Endothelial cell of umbilical vein (primary cell): ENCODE results near the gene USP36. TPM values are rescaled to one million over a fixed set of nuclear protein-coding genes. Genes with fewer than 3 reads are reported as not detected.

Experiments used
- BruUV-seq: library from RNA; stranded (reverse); fragments of 400-500 nt; replicated peaks from 2 replicates; lab custom pipeline; 2021; lab: Mats Ljungman, UMichigan
- CTCF ChIA-PET: fragments of 300-600, 350-600 bp; sonication (Branson Sonifier 250); formaldehyde crosslinking; loops from one replicate; lab custom pipeline; 2021; ENCODE audit warnings: antibody characterized with exemption, inconsistent platforms; lab: Charles Lee
- POLR2A ChIA-PET: fragments of 300-600, 350-600 bp; sonication (Branson Sonifier 250); formaldehyde crosslinking; loops from one replicate; lab custom pipeline; 2021; ENCODE audit warnings: antibody characterized with exemption, inconsistent platforms; lab: Charles Lee
- DNase-seq: peaks from one replicate; pipeline ENCODE4 v3.0.0-alpha.2; 2011; ENCODE audit warnings: low read depth, low spot score
- FAIRE-seq: peaks from 2 replicates; lab custom pipeline; 2011; peaks lifted over from hg19 to GRCh38; lab: Jason Lieb, UNC
- H2AFZ ChIP-seq: 2 replicates; pipeline ENCODE4 v1.6.0; 2012; ENCODE audit warnings: low read depth, low read length, control low read depth, inconsistent platforms
- H3K27ac ChIP-seq: 2 replicates; pipeline ENCODE4 v1.5.1; 2011; ENCODE audit warnings: low read depth, mild to moderate bottlenecking, control low read depth, low read length, moderate library complexity; ENCODE audit not compliant: insufficient read depth
- H3K27me3 ChIP-seq, 2 experiments: 2 replicates each; pipeline versions ENCODE4 v1.6.0 to v1.6.1; 2011; ENCODE audit warnings: low read length in 2 of 2, mixed read lengths in 1 of 2; ENCODE audit not compliant: control insufficient read depth in 2 of 2, insufficient read depth in 2 of 2
- H3K36me3 ChIP-seq, 2 experiments: 2 replicates in 1 of 2; 3 replicates in 1 of 2; pipeline ENCODE4 v1.5.1; 2011; ENCODE audit warnings: low read length in 2 of 2, mild to moderate bottlenecking in 1 of 2, moderate library complexity in 1 of 2; ENCODE audit not compliant: control insufficient read depth in 2 of 2, insufficient read depth in 2 of 2; ENCODE audit errors: extremely low read depth in 1 of 2
- H3K4me1 ChIP-seq: 3 replicates; pipeline ENCODE4 v1.5.1; 2011; ENCODE audit warnings: mild to moderate bottlenecking, low read length; ENCODE audit not compliant: control insufficient read depth, insufficient read depth; ENCODE audit errors: extremely low read depth
- H3K4me2 ChIP-seq: 2 replicates; pipeline ENCODE4 v1.6.1; 2011; ENCODE audit warnings: low read length, control low read depth, mixed read lengths; ENCODE audit not compliant: insufficient read depth
- H3K4me3 ChIP-seq, 3 experiments: fragments of 200-600 bp in 1 of 3; sonication (generic), shearing (Covaris generic) in 1 of 3; replicated peaks in 1 of 3; 2 replicates each; pipeline ENCODE4 v1.5.1; 2011 to 2016; ENCODE audit warnings: control low read depth in 3 of 3, low read length in 3 of 3, mild to moderate bottlenecking in 2 of 3, inconsistent platforms in 1 of 3, low read depth in 1 of 3, moderate library complexity in 1 of 3; ENCODE audit not compliant: insufficient read depth in 1 of 3
- H3K79me2 ChIP-seq: 2 replicates; pipeline ENCODE4 v1.6.0; 2012; ENCODE audit warnings: low read length, inconsistent platforms; ENCODE audit not compliant: control insufficient read depth, insufficient read depth
- H3K9ac ChIP-seq: replicated peaks from 2 replicates; pipeline ENCODE3; 2011; ENCODE audit warnings: low read length, control low read depth; ENCODE audit not compliant: insufficient read depth; ENCODE audit errors: extremely low read depth
- H3K9me1 ChIP-seq: replicated peaks from 3 replicates; pipeline ENCODE4 v1.6.0; 2011; ENCODE audit warnings: mild to moderate bottlenecking, low read length; ENCODE audit not compliant: control insufficient read depth, insufficient read depth; ENCODE audit errors: extremely low read depth
- H3K9me3 ChIP-seq: replicated peaks from 2 replicates; pipeline ENCODE4 v1.5.1; 2012; ENCODE audit warnings: low read length, inconsistent platforms; ENCODE audit not compliant: control insufficient read depth, insufficient read depth
- H4K20me1 ChIP-seq: replicated peaks from 2 replicates; pipeline ENCODE3; 2011; ENCODE audit warnings: mild to moderate bottlenecking, low read length; ENCODE audit not compliant: control insufficient read depth, insufficient read depth; ENCODE audit errors: extremely low read depth
- EZH2 ChIP-seq: IDR thresholded peaks from 2 replicates; pipeline ENCODE4 v1.6.1; 2012; ENCODE audit warnings: borderline replicate concordance, low read depth, mild to moderate bottlenecking, moderate library complexity, low read length, inconsistent platforms; ENCODE audit not compliant: severe bottlenecking
- FOS ChIP-seq: IDR thresholded peaks from 2 replicates; pipeline ENCODE4 v1.6.1; 2011; ENCODE audit warnings: mild to moderate bottlenecking, low read length, moderate library complexity, borderline replicate concordance; ENCODE audit not compliant: insufficient read depth
- GATA2 ChIP-seq: IDR thresholded peaks from 2 replicates; pipeline ENCODE4 v1.7.0; 2011; ENCODE audit warnings: low read depth, mild to moderate bottlenecking, moderate library complexity, mixed read lengths, low read length; ENCODE audit not compliant: insufficient read length, insufficient read depth
- JUN ChIP-seq: IDR thresholded peaks from 2 replicates; pipeline ENCODE4 v1.6.1; 2011; ENCODE audit warnings: borderline replicate concordance, low read depth; ENCODE audit not compliant: insufficient read length, insufficient read depth
- MAX ChIP-seq: IDR thresholded peaks from 2 replicates; pipeline ENCODE4 v1.6.1; 2011; ENCODE audit not compliant: insufficient read depth, insufficient read length
- MYC ChIP-seq: IDR thresholded peaks from one replicate; pipeline ENCODE4 v1.6.1; 2011; ENCODE audit warnings: mild to moderate bottlenecking, low read depth, low read length
- POLR2A ChIP-seq: IDR thresholded peaks from 2 replicates; pipeline ENCODE4 v1.6.1; 2012; ENCODE audit warnings: low read depth, mild to moderate bottlenecking, control low read depth, low read length
- POLR2AphosphoS5 ChIP-seq: IDR thresholded peaks from 2 replicates; pipeline ENCODE4 v1.6.1; 2012; ENCODE audit warnings: low read depth, mild to moderate bottlenecking, control low read depth, low read length, moderate library complexity; ENCODE audit not compliant: insufficient read depth
- dilution Hi-C: fragments of 300-500 bp; cut with MboI; formaldehyde crosslinking; loops from one replicate; pipeline ENCODE4 v1.15.0; 2019; ENCODE audit warnings: low sequenced_read_pairs; ENCODE audit not compliant: extremely low pct_ligation_motif_present
- intact Hi-C: fragments of 100-400 bp; cut with micrococcal nuclease; formaldehyde crosslinking; loops from one replicate; pipeline ENCODE4 v1.10.0; 2022
- polyA plus RNA-seq, 4 experiments: library from polyadenylated mRNA; depleted of rRNA in 3 of 4; stranded (reverse) in 3 of 4; unstranded in 1 of 4; fragments of >200 nt; gene quantifications; 2 replicates each; pipeline versions ENCODE4 v1.2.1 to v1.2.3, GENCODE V29; 2011 to 2012; ENCODE audit warnings: missing spikeins in 1 of 4
- total RNA-seq: library from RNA; stranded (reverse); gene quantifications from 2 replicates; pipeline ENCODE4 v1.2.3, GENCODE V29; 2021
- TF ChIP-seq, protein P1 (sequence below), 2 donors: IDR thresholded peaks; 1 replicate in 1 of 2; 2 replicates in 1 of 2; pipeline ENCODE4 v1.5.1; 2011; ENCODE audit warnings: low read length in 2 of 2, mild to moderate bottlenecking in 2 of 2, moderate library complexity in 2 of 2, control low read depth in 1 of 2, inconsistent platforms in 1 of 2, low read depth in 1 of 2; ENCODE audit not compliant: insufficient read depth in 1 of 2; ENCODE audit errors: extremely low read depth in 1 of 2

Gene USP36
- total and polyA plus RNA-seq, 2 donors (not counting 3 experiments of a cell fraction or from before 2014, with no cell fraction given): 29.8 to 46.6 TPM

DNA sequence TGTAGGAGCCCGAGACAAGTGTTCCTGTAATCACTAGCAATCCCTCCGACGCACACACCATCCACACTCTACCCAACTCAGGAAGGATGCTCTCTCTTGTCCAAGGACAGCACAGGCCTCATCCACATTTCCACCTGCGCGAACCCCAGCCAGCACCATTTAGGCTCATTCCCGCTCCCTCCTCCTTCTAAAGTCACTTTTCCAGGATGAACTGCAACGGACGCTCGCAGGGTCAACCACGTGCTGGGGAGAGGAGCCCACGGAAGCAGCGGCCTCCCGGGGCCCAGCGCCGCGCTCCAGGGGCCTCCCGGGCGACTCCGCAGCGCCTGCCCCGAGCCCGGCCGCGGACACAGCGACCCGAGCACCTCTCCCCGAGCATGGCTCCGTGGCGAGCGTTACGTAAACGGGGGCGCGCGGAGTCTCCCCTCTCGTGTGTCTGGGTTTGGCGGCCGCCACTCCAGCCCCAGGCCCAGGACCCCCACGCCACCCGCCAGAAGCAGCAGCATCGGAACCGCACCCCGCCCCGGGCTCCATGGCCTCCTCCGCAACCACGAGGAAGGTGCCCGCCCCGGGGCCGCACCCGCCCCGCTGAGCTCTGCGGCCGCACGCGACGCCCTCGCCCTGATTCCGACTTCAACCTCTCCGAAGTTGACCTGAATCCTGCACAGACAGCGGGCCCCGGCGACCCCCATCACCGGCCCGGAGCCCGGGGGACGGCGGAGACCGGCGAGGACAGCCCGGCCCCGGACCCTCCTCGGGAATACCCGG is 668 bp downstream of the USP36 start:
- no peaks in the 10 kb centered on the region for H4K20me1 ChIP-seq
- dilution Hi-C loops: no loop called here
- peak overlapping the region; percentile 2 to 72 (median 68) for H3K4me3 ChIP-seq
- H3K36me3 ChIP-seq: peaks cover 11 to 23% of the 10 kb centered on the region in 2 experiments
- peaks cover 16% of the 10 kb centered on the region for H3K4me1 ChIP-seq
- CTCF ChIA-PET: interaction anchor here (1.5 to 2.1 kb wide), 2 partner anchors 26 to 131 kb away, joined by 6 to 13 read pairs; no protein-coding TSS in a partner anchor
- peak overlapping the region; percentile 9 for H2AFZ ChIP-seq
- H3K27me3 ChIP-seq: no peaks in the 10 kb centered on the region
- POLR2A ChIA-PET: interaction anchor here (0.9 kb wide), 1 partner anchor 18 kb away, joined by 5 read pairs; no protein-coding TSS in a partner anchor
- FAIRE-seq (no peak), DNase-seq (peak; percentile 27)
- intact Hi-C loops: loop anchor here (1.0 to 2.0 kb wide), 3 partner anchors 23 to 94 kb away; no protein-coding TSS in a partner anchor
- H3K9me1 ChIP-seq: no peaks in the 10 kb centered on the region
- H3K79me2 ChIP-seq: peaks cover 31% of the 10 kb centered on the region
- H3K27ac ChIP-seq: peak overlapping the region; percentile 81
- TSS peak; percentile 94 for BruUV-seq
- H3K4me2 ChIP-seq: peak overlapping the region; percentile 89
- H3K9me3 ChIP-seq: no peaks in the 10 kb centered on the region
- TF ChIP-seq JUN (no peak), EZH2 (no peak), MYC (no peak), MAX (no peak), POLR2A (no peak), POLR2AphosphoS5 (no peak), FOS (no peak), GATA2 (no peak)
- TF ChIP-seq, protein P1, sequence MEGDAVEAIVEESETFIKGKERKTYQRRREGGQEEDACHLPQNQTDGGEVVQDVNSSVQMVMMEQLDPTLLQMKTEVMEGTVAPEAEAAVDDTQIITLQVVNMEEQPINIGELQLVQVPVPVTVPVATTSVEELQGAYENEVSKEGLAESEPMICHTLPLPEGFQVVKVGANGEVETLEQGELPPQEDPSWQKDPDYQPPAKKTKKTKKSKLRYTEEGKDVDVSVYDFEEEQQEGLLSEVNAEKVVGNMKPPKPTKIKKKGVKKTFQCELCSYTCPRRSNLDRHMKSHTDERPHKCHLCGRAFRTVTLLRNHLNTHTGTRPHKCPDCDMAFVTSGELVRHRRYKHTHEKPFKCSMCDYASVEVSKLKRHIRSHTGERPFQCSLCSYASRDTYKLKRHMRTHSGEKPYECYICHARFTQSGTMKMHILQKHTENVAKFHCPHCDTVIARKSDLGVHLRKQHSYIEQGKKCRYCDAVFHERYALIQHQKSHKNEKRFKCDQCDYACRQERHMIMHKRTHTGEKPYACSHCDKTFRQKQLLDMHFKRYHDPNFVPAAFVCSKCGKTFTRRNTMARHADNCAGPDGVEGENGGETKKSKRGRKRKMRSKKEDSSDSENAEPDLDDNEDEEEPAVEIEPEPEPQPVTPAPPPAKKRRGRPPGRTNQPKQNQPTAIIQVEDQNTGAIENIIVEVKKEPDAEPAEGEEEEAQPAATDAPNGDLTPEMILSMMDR (IDR thresholded peaks at IDR 0.05; ENCODE audit: extremely low read depth in 1 of 2, insufficient read depth in 1 of 2, low read depth in 1 of 2, low read length in 2 of 2): no peak
- H3K9ac ChIP-seq: peak overlapping the region; percentile 87
